GM12891 (cell line): ENCODE data around the gene STK39.

ENCODE experiments used
- DNase-seq: peaks from one replicate; pipeline ENCODE4 v3.0.0; 2011; ENCODE audit warnings: low spot score; ENCODE audit not compliant: insufficient read length
- FAIRE-seq: peaks from 2 replicates; lab custom pipeline; 2011; peaks lifted over from hg19 to GRCh38; lab: Jason Lieb, UNC
- PAX5 ChIP-seq: IDR thresholded peaks from 2 replicates; pipeline ENCODE4 v1.6.1; 2011; ENCODE audit warnings: low read length, moderate library complexity, mild to moderate bottlenecking; ENCODE audit not compliant: insufficient read depth, severe bottlenecking
- POLR2A ChIP-seq: IDR thresholded peaks from 2 replicates; pipeline ENCODE4 v1.6.1; 2011; ENCODE audit warnings: low read depth, low read length, control low read depth
- POLR2AphosphoS5 ChIP-seq: IDR thresholded peaks from 2 replicates; pipeline ENCODE4 v1.6.1; 2011; ENCODE audit warnings: low read depth, low read length, control low read depth
- POU2F2 ChIP-seq: IDR thresholded peaks from 2 replicates; pipeline ENCODE4 v1.6.1; 2011; ENCODE audit warnings: low read depth, mild to moderate bottlenecking, control low read depth, low read length, moderate library complexity
- SPI1 ChIP-seq: IDR thresholded peaks from 2 replicates; pipeline ENCODE4 v1.6.1; 2011; ENCODE audit warnings: low read depth, low read length, control low read depth
- TAF1 ChIP-seq: IDR thresholded peaks from 2 replicates; pipeline ENCODE4 v1.6.1; 2011; ENCODE audit warnings: low read depth, low read length, control low read depth

STK39 gene

GRCh38 chr2:168222088-168222487 is 25.3 kb downstream of the STK39 start:
- TF ChIP-seq POU2F2, result no peak
- no peak for TF ChIP-seq SPI1
- TF ChIP-seq POLR2AphosphoS5, result no peak
- no peak for TF ChIP-seq POLR2A
- TF ChIP-seq TAF1, result no peak
- no peak for TF ChIP-seq PAX5

DNA sequence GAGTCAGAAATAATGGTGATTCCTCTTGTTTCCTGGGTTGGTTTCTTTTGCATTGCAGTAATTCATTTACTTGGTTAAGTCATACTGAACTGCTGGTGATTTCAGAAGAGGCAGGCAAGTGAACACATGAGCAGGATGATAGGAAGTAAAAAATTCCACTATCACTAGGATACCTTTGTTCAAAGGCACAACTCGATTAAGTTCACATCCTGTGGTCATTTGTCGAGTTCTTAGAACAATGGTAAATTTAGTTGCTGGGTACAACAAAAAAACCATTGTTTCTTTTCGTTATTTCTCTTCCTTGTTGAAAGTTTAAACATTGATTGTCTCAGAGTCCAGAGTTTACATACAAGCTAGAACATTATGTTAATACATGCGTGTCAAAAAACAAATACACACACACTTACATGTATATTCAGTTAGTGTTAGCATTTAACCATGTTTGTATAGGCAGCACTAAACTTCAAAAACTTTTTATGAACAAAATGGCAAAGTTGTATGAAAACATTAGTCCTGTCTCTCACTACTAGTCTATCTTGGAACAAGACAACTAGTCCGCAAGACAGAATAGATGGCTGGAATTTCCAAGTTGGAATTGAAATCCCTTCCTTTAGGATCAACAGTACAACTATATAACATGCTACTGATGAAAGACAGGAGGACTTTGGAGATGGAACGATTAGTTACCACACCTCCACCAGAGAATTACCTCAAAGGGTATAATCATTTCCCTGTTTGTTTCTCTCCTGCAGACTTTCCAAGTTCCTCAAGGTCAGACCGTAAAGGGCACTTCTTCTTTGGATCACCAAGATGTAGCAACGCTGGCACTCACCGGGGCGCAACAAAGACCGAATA is 26.2 kb downstream of the STK39 start:
- TF ChIP-seq POU2F2, result no peak
- no peak for TF ChIP-seq POLR2A
- no peak for TF ChIP-seq PAX5
- TF ChIP-seq TAF1, result no peak
- TF ChIP-seq SPI1, result no peak
- no peak for TF ChIP-seq POLR2AphosphoS5
- FAIRE-seq (no peak), DNase-seq (no peak)

More at GRCh38 chr2:168222088-168222487, 25.3 kb downstream of the STK39 start:
- FAIRE-seq, result no peak
- DNase-seq, result no peak

- FAIRE-seq (no peak), DNase-seq (no peak)
- no peak for TF ChIP-seq PAX5
These were observed 29.5 kb downstream of the STK39 start for GRCh38 chr2:168217920-168218319.

DNA sequence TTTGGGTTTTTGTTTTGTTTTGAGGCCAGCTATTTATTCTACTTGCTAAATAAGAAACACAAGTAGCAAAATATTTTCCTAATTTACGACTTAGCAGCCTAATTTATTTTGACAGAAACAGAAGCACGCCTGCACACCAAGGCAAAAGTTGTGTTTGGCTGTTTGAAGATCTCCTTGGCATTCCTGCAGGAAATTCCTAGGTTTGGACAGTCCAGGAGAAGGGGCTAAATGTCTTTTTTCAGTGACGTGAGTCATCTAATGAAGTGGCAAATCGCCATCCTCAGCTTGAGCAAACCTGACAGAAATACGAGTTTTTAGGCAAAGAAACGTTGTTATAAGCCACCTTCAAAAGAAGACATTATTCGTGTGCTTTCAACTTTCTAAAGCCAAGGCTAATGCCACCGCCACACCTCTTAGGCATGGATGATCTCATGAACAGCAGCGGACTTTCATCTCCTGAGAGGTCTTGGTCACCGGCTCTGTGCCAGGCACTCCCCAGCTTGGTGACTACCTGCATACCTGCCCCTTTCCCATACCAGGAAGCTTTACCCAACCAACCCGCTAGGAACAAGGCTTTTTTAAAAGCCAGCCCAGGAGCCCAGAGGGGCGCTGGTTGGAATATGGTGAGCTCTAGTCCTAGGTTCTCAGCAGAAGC is 30.9 kb downstream of the STK39 start:
- no peak for DNase-seq

GRCh38 chr2:168215813-168216212 is 31.6 kb downstream of the STK39 start:
- no peak for FAIRE-seq
- no peak for DNase-seq
- TF ChIP-seq SPI1 (no peak), POLR2A (no peak), PAX5 (no peak), POLR2AphosphoS5 (no peak), TAF1 (no peak), POU2F2 (no peak)

More for the DNA sequence above, 30.9 kb downstream of the STK39 start:
- FAIRE-seq, result no peak
- TF ChIP-seq TAF1, result no peak
- no peak for TF ChIP-seq POLR2AphosphoS5
- TF ChIP-seq POU2F2, result no peak
- TF ChIP-seq POLR2A, result no peak

- no peak for FAIRE-seq
- TF ChIP-seq SPI1 (no peak), POLR2A (no peak), POU2F2 (no peak), POLR2AphosphoS5 (no peak), TAF1 (no peak), PAX5 (no peak)
- no peak for DNase-seq
These were observed 34.5 kb downstream of the STK39 start for GRCh38 chr2:168212866-168213265.

DNA sequence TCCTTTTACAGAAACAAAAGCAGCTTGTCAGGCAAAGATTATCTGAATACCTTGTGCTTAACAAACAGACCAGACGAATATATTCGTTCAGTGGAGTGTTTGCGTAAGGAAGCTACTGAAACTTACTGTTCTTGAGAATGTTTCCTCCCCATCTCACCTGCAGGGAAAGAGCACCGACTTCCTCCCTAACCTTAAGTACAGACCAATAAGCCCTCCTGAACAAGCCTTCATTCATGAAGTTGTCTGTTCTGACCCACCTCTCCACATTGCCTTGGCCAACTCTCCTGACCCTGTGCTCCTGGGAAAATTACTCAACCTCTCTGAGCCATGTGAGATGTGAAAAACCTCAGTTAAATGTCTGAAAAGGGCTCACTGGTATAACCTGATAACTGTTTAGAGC is 35.2 kb downstream of the STK39 start:
- TF ChIP-seq TAF1, result no peak
- no peak for TF ChIP-seq POLR2A
- TF ChIP-seq SPI1, result no peak
- TF ChIP-seq POU2F2, result no peak
- TF ChIP-seq POLR2AphosphoS5, result no peak
- no peak for TF ChIP-seq PAX5
- DNase-seq, result no peak
- FAIRE-seq, result no peak

GRCh38 chr2:168211664-168212163 is 35.7 kb downstream of the STK39 start:
- no peak for FAIRE-seq
- DNase-seq, result no peak
- TF ChIP-seq POU2F2 (no peak), POLR2AphosphoS5 (no peak), TAF1 (no peak)

DNA sequence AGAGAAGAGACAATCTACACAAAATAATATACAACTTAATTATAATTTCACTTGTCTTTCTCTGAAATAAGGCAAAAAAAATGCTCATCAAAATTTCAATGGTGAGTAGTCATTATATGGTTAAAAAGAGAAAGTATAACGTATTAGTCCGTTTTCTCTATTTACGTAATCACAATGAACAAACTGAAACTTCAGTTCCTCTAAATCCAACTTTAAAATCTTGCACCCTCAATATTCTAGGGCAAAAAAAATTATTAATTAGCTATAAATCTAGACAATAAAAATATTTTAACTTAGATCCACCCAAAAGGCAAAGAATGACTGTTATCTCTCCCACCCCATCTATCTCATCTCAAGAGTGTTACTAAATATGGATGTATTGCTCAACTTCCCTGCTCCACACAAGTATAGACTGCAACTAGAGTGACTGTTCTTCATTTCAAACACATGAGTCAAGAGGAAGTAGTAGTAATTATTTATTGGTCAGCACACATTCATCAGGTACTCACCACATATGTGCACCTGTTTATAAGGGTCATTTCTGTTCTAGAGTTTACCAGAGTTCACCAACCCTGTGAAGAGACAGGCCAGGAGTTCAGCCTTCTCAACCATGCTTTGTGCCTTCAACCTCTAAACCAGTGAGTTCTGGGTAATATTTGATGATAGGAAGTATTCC is 36.4 kb downstream of the STK39 start:
- no peak for FAIRE-seq

More for the DNA sequence above, 36.4 kb downstream of the STK39 start:
- DNase-seq, result no peak
- TF ChIP-seq PAX5, result no peak
- no peak for TF ChIP-seq SPI1
- TF ChIP-seq POU2F2, result no peak
- TF ChIP-seq TAF1, result no peak
- TF ChIP-seq POLR2A, result no peak
- TF ChIP-seq POLR2AphosphoS5, result no peak
